DMS 273 (cell line): ENCODE data around the gene STC2.

Experiments
- DNase-seq: peaks from one replicate; lab custom pipeline; 2025; ENCODE audit not compliant: unreplicated experiment; lab: John Stamatoyannopoulos, UW

STC2 gene

DNA sequence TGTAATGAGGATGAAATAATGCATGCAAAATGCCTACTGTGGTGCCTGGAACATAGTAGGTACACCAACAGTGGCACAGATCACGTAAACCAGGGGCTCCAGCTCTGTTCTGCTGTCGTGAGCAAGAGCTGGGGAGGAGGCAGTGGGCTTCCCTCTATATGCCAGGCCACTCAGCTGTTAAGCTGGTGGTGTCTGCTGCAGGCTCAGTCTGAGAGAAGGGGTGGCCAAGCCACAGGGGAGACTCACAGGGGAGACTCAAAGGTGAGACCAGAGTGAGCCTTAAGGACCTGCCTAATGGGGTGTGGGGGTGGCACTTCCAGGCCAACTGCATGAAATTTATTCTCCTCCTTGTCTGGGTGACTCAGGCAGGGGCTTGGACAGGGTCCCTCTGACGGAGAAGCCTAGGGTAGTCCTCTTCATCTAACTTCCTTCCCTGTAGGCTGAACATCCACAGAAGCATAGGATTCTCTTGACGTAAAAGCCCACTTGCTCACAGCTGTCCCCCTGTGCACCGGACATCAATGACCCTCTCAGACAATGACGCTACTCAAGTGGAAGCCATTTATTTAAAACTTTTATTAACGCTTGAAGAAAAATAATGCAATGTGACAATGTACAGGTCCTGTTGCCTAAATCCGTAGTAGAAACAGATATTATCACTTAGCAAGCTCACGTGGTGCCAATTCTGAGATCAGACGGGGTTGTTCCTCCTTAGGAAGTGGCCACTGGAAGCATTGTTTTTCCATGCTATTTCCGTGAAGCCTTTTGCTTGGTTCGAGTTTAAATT lies 13.9 kb downstream of the STC2 start:
- no peak for DNase-seq

DNA sequence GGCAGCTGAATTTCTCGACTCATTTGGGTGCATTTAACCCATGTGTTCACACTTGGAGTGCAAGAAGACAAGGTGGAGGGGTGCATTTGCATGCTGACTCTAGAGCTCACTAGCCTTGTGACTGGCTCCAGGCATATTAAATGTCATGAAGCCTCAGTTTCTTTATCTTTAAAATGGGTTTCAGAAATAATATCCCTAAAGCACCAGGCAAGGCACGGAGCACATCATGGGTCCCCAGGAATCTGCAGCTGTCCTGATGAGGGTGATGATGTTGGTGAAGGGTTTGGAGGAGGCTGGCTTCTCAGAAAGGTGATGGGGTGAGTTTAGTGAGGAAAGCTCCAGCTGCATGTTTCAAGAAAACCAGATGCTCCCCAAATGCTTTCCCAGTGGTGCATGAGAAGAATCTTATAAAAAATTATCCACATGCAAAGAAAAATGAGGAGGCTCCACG lies 14.8 kb downstream of the STC2 start:
- no peak for DNase-seq

DNA sequence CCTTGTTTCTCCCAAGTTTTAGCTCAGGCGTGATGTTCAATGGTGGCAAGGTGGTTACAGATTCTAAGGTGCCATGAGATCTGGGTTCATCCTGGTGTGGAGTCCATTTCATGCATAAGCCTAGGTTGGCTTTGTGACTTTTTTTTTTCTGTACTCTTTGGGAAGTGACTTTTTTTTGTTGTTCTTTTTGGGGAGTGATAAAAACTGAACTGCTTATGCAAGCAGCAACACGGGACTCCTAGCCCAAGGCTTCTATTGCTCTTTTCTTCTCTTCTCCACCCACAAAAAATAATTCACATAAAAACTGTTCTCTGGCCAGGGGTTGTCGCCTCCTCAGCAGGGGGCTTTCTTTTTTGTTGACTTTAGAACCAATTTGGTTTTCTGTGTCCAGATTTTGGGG lies 15.4 kb downstream of the STC2 start:
- DNase-seq, result no peak

DNA sequence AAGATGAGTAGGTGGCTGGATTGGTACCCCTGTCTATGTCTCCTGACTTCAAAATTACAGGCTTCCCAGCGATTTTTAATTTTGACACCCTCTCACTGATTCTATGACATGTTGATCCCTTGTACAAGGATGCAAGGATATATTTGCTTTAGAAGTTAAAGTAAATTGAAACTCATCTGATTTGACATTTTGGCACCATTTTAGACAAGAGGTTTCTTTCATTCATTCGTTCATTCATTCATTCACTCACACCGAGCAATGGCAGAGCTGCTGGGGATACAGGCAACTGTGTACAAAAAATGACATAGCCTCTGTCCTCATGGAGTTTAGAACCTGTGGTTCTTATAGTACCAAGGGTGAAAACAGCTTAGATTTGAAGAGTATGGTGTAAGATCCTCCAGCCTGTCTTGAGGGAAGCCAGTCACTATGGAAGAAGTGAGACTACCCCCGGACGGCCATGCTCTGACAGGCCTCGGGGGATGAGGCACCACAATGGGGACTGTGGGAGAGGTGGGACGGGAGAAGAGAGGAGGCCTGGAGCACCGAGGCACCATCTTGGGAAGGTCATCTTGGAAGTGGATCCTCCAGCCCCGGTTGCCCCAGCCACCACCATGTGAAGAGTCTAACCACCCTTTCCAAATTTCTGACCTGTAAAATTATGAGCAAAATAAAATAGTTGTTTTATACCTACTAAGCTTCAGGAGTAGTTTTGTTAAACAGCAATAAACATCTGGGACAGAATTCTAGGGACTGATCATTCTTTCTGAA lies 16.2 kb downstream of the STC2 start:
- DNase-seq, result no peak

DNA sequence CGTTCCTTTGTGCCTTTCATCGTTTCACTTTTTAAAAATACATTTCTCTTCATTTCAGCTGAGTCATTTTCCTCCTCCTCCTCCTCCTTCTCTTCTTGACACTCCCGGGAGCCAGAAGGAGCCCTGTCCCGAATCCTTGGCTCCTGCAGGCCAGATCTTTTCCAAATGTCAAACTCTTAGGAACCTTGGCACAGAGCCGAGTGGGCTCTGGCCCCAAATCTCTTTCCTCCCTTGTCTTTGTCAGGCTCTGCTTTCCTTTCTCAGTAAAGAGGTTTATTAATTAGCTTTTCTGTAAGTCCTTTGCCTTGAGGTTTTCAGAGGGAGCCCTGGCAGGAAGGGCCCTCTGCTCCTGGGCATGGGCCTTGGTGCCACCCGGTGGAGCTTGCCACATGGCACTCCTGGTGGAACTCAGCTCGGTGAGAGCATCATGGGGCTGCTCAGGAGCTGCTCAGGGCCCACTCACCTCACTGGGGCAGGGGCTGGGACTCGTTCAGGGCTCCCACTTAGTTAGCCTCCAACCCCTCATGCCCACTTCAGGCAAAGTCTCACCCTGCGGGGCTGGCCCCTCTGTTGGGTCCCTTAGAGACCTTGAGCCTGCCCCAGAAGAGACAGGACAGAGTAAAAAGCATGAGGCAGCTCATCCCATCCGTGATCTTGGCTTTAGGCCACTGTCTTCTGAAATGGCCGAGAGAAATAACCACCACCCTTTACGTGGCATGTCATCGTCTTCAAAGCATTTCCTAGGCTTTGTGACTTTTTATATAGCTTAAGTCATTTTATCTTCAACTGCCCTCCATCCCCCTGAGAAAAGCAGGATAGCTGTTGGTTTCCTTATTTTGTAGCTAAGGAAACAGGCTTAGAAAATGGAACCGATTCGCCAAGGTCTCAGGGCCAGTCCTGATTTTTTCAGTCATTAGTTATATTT lies 17.1 kb downstream of the STC2 start:
- DNase-seq, result no peak

DNA sequence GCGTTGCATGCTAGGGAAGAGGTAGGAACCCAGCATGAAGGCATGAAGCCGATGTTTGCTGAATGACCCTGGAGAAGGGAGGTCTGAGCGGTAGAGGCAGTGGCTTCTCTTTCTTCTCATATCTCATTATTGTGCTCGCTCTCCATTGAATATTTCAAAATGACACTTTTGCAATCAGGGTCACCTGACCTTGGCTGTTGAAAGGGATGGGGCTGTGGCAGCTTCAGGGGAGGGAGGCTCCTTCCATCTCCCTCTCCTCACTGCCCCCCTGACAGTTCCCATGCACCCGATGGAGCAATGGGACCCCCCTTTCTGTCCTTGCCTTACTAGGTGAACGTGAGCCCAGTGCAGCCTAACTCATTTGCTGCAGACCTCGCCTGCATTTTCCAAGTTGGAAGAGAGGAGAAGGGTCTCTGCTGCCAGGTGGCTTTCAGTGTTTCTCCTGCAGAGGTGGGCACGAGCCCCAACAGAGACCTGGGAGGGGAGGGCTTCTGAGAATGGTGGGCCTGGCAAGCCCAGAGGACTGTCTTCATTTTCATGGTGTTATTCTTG lies 17.9 kb downstream of the STC2 start:
- no peak for DNase-seq

DNA sequence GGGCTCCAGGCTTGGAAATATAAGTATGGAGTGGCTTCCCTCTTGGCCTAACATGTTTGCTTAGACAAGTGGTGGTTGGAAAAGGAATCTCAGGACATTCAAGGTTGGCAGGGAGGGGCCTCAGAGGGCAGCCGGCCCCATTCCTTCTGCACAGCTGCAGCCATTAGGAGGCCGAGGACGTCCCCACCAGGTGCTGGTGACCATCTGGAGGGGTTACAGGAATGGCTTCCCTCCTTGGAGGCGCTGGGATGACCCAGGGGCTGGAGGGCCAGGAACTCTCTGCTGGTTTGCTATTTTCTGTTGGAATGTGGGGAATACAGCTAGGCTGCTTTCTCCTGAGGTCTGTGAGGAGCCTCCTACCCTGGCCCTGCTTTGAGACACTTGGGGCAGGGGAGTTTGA lies 18.5 kb downstream of the STC2 start:
- no peak for DNase-seq

DNA sequence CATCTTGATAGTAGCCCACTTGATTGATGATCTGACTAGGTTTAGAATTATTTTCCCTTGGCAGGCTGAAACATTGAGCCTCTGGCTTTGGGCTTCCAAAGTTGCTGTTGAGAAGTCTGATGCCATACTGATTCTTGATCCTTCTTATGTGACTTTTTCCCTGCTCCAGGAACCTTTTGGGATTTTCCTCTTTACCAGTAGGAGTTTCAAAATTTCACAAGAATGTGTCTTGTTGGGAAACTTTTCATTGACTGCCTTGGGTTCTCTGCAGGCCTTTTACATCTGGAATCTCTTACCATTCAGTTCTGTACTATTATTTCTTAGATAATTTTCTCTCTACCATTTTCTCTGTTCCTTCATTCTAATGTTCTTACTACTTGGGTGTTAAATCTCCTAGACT lies 20.0 kb downstream of the STC2 start:
- DNase-seq, result no peak

DNA sequence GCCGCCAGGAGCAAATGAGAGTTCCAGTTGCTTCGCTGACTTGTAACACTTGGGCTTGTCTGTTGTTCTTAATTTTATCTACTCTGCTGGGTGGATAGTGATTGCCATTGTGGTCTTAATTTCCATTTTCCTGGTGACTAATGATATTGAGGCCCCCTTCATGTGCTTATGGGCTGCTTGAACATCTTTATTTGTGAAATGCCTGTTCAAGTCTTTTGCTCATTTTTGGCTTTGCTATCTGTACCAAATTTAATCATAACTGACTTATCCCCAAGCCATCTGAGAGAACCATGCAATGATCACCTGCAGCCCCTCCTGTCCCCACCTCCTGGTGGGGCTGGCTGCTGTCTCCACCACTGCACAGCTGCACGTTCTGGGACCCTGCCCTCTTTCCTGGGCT lies 20.5 kb downstream of the STC2 start:
- no peak for DNase-seq

DNA sequence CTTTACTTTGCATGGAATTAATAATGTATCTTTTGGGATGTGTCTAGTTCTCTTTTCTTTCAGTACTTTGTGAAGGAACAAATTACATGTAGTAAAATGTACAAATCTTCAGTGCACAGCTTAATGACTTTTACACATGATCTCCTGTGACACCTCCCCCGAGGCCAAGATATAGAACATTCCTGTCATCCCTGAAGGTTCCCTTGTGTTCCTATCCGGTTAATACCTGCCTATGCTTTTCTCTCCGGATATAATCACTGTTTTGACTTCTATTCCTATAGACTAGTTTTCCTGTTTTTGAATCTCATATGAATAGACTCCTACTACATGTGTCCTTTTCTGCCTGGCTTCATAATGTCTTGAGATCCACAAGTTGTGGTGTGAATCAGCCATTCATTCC lies 21.5 kb downstream of the STC2 start:
- DNase-seq, result no peak

DNA sequence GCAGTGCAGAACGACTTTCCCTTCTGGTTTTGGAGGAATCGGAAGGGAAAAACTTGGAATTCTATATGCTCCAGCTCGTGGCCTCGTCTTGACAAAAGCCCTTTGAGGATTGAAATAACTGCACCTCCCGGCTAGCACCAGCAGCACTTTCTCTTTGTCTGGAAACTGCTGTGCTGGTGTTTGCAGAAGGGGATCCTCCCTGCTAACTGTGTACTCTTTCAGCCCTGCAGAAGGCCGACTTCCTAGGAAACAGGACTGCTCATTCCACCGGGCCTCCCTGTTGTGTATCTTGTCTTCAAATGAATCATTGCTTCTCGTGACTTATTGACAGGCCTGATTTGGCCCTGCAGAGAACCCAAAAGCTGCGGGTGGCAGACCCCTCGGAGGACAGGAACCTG lies 23.6 kb downstream of the STC2 start:
- DNase-seq, result no peak

DNA sequence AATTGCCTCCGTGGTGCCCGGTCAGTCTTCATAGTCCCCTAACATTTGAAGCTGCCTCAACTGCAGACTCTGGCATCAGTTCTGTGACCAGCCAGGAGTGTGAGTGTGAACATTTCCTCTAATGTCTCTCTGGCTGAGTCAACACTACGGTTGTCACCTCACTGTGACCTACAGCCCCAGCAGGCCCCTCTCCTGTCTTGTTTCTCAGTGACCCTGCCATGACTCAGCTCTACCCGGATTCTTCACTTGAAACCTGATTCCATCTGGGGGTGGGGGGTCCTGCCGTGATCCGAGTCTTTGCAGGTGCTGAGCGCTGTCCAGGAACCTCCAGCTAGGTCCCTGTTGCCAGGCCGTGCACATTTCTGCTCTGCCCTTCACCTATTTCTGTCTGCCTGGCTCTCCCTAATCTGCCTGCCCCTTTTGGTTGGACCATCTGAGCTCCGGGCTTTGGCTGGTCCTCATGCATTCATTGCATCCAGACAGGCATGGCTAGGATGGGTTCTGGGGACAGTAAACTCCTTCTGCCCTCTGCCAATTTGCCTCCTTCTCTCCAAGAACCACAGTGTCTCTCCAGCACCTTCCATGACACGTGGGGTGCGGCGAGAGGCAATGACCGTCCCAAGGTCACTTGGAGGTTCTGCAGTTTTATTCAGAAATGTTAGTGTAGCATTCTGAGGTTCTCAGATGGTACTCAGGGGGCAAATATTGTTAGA lies 24.2 kb downstream of the STC2 start:
- no peak for DNase-seq

DNA sequence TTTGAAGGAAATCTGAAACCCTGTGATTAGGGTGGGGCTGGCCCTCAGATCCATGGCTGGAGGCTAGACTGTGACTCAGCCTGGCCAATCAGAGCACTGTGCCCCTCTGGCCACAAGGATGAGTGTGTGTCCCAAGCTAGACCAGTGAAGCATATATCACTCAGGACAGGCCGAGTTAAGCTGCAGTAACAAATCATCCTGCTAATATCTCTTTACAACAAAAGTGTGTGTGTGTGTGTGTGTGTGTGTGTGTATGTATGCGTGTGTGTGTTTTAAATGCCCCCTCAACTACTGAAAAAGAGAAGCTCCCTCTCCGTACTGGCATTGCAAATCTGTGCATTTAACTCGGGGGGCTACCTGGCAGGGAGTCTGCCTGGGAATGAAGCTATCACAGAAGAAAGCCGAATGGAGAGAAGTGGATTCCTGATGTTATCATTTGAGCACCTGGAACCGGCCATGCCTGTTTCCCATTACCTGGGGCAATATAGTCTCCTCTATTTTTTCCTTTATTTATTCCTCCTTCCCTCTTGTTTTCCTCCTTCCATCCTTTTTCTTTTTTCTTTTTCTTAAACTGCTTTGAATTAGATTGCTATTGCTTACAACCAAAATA lies 25.6 kb downstream of the STC2 start:
- no peak for DNase-seq

DNA sequence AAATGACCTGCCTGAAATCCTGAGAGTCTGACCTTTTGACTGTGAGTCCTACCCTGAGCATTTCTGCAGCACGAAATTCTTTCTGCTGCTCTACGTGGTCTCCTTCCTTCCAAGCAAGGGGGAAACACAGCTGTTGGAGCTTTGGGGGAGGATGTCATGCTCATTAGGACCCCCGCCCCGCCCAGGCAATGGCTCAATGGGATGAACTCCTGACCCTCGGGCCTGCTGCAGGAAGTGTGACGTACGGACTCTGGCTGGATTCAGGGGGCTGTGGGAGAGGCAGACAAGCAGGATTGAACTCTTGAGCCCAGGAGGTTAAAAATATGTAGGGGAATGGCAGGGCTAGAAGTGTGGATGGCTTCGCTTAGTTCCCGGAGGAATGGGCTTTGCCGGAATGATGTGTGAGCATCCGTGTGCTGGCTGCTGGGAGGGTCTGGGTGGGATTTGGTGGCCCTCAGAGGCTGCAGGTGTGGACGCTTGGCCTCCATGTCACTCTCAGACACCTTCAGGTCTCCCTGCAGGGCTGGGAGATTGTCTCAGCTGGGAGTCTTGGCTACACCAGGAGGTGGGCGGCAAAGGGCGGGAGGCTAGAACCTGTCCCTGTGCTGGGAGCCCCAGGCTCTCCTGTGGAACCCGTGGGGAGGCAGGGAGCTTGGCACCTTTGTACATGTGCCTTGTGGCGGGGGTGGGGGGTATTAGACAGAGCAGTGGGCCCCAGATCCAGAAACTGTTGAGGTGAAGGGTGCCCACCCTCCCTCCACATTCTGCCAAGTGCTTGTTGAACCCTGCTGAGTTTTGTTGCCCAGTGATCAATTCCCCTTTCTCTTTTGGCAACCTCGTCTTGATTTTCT lies 26.3 kb downstream of the STC2 start:
- DNase-seq, result no peak

DNA sequence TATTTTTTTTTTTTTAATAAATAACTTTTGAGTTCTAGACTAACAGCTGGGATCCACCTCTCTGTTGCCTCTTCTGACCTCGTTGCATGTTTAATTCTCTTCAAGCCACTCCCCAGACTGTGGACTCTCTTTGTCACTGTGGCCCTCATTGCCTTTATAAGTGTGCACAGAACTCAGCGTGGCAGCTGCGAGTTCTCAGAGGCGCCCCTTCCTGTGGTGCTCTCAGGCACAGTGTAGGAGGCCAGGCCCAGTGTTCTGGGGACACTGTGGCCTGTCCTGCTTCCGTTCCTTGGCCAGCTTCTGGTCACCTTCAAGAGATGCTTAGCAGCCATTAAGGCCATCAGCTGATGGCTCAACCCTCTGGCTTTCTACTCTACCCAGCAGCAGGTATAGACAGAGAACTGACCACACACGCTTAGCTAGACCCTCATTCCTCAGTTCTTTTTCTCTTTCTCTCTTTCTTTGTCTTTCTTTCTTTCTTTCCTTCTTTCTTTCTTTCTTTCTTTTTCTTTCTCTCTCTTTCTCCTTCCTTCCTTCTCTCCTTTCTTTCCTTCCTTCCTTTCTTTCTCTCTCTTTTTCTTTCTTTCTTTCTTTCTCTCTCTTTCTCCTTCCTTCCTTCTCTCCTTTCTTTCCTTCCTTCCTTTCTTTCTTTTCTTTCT lies 27.7 kb downstream of the STC2 start:
- no peak for DNase-seq

DNA sequence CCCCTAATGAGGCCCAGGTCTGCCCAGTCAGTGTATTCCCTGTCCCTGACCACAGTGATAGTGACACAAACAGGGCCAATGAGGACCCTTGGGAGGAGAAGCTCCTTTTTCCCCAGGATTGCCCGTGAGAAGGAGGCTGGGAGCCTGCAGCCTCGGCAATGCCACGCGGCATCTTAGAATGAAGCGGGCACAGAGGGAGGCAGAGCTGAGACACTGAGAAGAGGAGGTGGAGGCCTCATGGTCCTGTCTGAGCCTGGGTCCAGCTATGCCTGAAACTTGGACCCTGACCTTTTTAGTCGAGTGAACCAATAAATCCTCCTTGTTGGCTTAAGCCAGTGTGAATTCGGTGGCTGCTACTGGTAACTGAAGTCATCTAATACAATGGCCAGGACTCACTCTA lies 28.4 kb downstream of the STC2 start:
- DNase-seq, result no peak

DNA sequence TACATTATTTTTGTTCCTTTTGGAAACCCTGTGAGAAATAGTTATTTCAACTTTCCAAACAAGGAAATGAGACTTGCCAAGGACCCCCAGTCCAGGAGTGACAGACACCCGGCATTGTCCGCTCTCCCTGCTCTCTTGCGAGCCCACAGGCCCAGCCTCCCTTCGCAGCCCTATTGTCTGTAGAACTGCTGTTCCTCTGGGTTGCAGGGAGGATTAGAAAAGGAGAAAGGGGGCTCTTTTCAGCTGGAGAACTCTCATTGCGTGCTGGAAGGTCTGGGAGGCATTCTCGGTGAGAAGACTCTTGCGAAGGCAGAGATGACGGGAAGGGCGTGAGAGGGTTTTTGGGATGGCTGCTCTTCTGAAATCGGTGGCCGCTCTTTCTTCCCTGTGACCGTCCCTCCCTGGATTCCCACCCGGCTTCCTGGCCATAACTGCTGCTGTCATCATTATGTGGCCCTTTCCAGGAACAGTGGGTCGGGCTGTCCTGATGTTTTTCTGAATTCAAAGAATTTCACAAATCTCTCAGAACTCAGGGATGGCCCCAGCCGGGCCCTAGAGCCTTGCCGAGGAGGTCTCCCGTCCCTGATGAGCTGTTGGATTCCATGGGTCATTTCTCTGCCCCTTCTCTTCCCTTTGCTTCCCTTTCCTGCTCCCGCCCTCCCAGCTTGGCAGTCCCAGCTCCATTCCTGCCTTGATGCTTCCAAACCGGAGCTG lies 29.8 kb downstream of the STC2 start:
- DNase-seq, result no peak

DNA sequence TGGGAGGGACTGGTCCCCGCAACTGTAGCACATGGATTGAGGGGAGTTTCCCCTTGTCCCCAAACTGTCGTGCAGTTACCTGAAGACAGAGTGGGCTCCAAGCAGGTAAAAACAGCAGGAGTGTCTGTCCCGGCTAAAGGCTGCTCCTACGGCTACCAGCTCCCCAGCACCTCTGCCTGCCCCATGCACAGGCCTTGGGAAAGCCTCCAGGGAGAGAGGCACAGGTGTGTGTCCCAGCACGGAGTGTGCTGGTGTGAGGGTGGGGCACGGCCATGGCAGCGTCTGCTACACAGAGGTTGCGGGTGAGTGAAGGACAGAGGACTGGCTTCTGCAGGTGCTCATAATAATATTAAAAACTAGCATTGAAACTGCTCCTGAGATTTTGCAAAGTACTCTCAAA lies 30.4 kb downstream of the STC2 start:
- no peak for DNase-seq
